ENCODE data around the gene NIPAL4. TPM values are rescaled to one million over a fixed set of nuclear protein-coding genes. Genes with fewer than 3 reads are reported as not detected.

NIPAL4 gene
- total RNA-seq, 1 donor from 2014 or later, result 22.7 TPM

- no peak for DNase-seq (ENCODE audit: low read depth)
- H3K4me3 ChIP-seq (ENCODE audit: low read depth, low read length), result no peak overlapping the region
- no peak for TF ChIP-seq CTCF (IDR thresholded peaks at IDR 0.05; ENCODE audit: insufficient read depth, low read length, poor library complexity, severe bottlenecking)
- H3K36me3 ChIP-seq (ENCODE audit: control insufficient read depth, insufficient read depth, low read length), result no peaks in the 10 kb centered on the region
- H3K27me3 ChIP-seq (ENCODE audit: control insufficient read depth, insufficient read depth, low read length), result no peaks in the 10 kb centered on the region
Measured at GRCh38 chr5:157449011-157449723, 10.8 kb upstream of the NIPAL4 start.

- H3K36me3 ChIP-seq (ENCODE audit: control insufficient read depth, insufficient read depth, low read length), result no peaks in the 10 kb centered on the region
- no peak for TF ChIP-seq CTCF (IDR thresholded peaks at IDR 0.05; ENCODE audit: insufficient read depth, low read length, poor library complexity, severe bottlenecking)
- no peak for DNase-seq (ENCODE audit: low read depth)
- H3K27me3 ChIP-seq (ENCODE audit: control insufficient read depth, insufficient read depth, low read length), result no peaks in the 10 kb centered on the region
- H3K4me3 ChIP-seq (ENCODE audit: low read depth, low read length), result no peak overlapping the region
Measured at GRCh38 chr5:157450024-157450423, 10.0 kb upstream of the NIPAL4 start.

GRCh38 chr5:157451806-157452205 is 8.2 kb upstream of the NIPAL4 start:
- no peak for TF ChIP-seq CTCF (IDR thresholded peaks at IDR 0.05; ENCODE audit: insufficient read depth, low read length, poor library complexity, severe bottlenecking)
- DNase-seq (ENCODE audit: low read depth), result no peak
- H3K36me3 ChIP-seq (ENCODE audit: control insufficient read depth, insufficient read depth, low read length), result no peaks in the 10 kb centered on the region
- H3K4me3 ChIP-seq (ENCODE audit: low read depth, low read length), result no peak overlapping the region
- H3K27me3 ChIP-seq (ENCODE audit: control insufficient read depth, insufficient read depth, low read length), result no peaks in the 10 kb centered on the region

GRCh38 chr5:157454273-157454672 is 5.7 kb upstream of the NIPAL4 start:
- Histone ChIP-seq H3K27me3 (ENCODE audit: control insufficient read depth, insufficient read depth, low read length) (no peaks in the 10 kb centered on the region), H3K4me3 (ENCODE audit: low read depth, low read length) (no peak overlapping the region), H3K36me3 (ENCODE audit: control insufficient read depth, insufficient read depth, low read length) (no peaks in the 10 kb centered on the region)
- no peak for TF ChIP-seq CTCF (IDR thresholded peaks at IDR 0.05; ENCODE audit: insufficient read depth, low read length, poor library complexity, severe bottlenecking)
- no peak for DNase-seq (ENCODE audit: low read depth)

GRCh38 chr5:157455057-157455456 is 5.0 kb upstream of the NIPAL4 start:
- H3K27me3 ChIP-seq (ENCODE audit: control insufficient read depth, insufficient read depth, low read length), result peaks cover 2% of the 10 kb centered on the region
- no peak for DNase-seq (ENCODE audit: low read depth)
- no peak for TF ChIP-seq CTCF (IDR thresholded peaks at IDR 0.05; ENCODE audit: insufficient read depth, low read length, poor library complexity, severe bottlenecking)

GRCh38 chr5:157456301-157456700 is 3.7 kb upstream of the NIPAL4 start:
- Histone ChIP-seq H3K4me3 (ENCODE audit: low read depth, low read length) (no peak overlapping the region), H3K27me3 (ENCODE audit: control insufficient read depth, insufficient read depth, low read length) (peaks cover 4% of the 10 kb centered on the region), H3K36me3 (ENCODE audit: control insufficient read depth, insufficient read depth, low read length) (no peaks in the 10 kb centered on the region)
- TF ChIP-seq CTCF (IDR thresholded peaks at IDR 0.05; ENCODE audit: insufficient read depth, low read length, poor library complexity, severe bottlenecking), result no peak
- DNase-seq (ENCODE audit: low read depth), result no peak

More at GRCh38 chr5:157455057-157455456, 5.0 kb upstream of the NIPAL4 start:
- Histone ChIP-seq H3K4me3 (ENCODE audit: low read depth, low read length) (no peak overlapping the region), H3K36me3 (ENCODE audit: control insufficient read depth, insufficient read depth, low read length) (no peaks in the 10 kb centered on the region)
